GM18526 (cell line): Measurements from ENCODE around the gene PLPPR2.
A peak's percentile ranks its signal among the peaks of the same experiment; 100 is the strongest.

Experiments used
- POLR2A ChIP-seq: IDR thresholded peaks from 3 replicates; pipeline ENCODE4 v1.6.1; 2011; ENCODE audit not compliant: insufficient read length; ENCODE audit errors: extremely low read depth

Gene PLPPR2

GRCh38 chr19:11338121-11338520, 17.1 kb upstream of the PLPPR2 start:
- TF ChIP-seq POLR2A = no peak

DNA sequence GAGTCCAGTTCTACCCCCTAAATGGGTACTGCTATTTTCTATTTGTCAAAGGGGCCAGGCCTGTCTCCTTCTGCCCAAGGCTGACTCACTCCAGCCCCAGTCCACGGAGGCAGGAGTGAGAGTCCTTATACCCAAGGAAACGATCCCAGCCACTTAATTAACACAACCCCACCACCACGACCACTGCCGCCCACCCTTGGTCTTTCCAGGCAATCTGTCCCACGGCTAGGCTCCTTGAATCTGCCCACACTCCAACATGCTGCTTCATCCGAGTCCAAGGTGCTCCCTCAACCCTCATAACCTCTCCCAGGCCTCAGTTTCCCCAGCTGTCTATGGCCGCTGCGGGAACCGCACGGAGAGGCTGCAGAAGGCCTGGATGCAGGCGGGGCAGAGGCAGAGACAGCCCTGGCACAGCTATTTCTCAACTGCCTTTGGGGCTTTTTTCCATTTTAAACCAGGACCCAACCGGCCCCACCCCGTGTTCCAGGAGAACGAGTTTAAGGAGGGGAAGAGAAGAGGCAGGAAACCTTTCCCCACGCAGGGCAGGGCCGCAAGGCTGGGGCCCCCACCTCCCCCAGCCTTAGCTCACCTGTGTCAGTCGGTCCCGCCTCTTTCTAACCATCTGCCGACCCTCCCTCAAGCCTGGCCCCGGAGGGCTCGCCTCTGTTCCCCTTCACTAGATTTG, 16.5 kb upstream of the PLPPR2 start:
- no peak for TF ChIP-seq POLR2A

- TF ChIP-seq POLR2A = peak; percentile 63
Measured at GRCh38 chr19:11339254-11340098, 15.8 kb upstream of the PLPPR2 start, which contains the start of gene RAB3D. Gene RAB3D, minus strand, starts transcription at chr19:11339657. Its CDS starts 2,258 bp downstream, at chr19:11337399.

- TF ChIP-seq POLR2A = no peak
Measured at GRCh38 chr19:11342429-11342828, 12.8 kb upstream of the PLPPR2 start.

GRCh38 chr19:11345122-11345803, 10.0 kb upstream of the PLPPR2 start:
- no peak for TF ChIP-seq POLR2A

DNA sequence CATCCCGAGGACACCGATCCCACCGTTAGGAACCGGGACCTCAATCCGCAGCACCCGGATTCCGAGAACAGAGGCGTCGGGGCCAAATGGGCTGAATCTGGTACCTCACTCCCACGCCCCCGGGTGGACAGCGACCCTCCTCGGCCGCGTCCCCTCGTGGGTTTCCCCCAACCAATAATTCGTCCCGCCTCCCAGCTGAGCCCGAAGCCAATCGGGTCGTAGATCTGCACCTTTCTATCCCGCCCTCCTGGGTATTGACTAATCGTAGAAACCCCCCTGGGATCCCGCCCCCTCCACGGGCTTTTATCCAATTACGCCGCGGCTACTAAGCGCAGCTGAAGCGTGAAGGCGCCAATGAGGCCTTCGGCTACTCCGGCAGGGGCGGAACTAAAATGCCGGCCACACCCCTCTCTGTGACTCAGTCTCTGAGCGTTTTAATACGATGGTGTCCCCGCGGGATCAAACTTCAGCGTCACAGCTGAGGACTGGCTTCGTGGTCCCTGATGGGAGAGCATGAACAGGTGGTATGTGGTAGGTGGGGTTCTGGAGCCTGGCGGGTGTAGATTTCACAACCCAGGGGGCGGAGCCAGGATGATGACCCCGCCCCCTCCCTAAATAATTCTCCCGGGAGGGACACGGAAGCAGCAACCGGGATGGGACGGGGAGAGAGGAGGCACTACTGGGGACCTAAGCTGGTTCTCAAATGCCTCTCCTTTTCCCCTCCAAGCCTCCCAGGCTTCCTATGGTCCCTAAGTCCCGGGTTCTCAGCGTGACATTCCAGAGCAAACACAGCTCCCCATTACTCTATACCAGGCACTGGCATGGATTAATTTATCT, 8.9 kb upstream of the PLPPR2 start, which contains the start of the genes CCDC159 and TMEM205:
TSS of gene CCDC159 (plus strand) at position 416 of the 837 bp plus-strand sequence. CDS start at position 504, 88 bp downstream.
TSS of gene TMEM205 (minus strand) at position 165 of the 837 bp plus-strand sequence. CDS start 649 bp downstream, outside the sequence.
- TF ChIP-seq POLR2A = peak; percentile 71

GRCh38 chr19:11347546-11348039, 7.6 kb upstream of the PLPPR2 start:
- no peak for TF ChIP-seq POLR2A

- no peak for TF ChIP-seq POLR2A
Measured at GRCh38 chr19:11349171-11349570, 6.1 kb upstream of the PLPPR2 start.

DNA sequence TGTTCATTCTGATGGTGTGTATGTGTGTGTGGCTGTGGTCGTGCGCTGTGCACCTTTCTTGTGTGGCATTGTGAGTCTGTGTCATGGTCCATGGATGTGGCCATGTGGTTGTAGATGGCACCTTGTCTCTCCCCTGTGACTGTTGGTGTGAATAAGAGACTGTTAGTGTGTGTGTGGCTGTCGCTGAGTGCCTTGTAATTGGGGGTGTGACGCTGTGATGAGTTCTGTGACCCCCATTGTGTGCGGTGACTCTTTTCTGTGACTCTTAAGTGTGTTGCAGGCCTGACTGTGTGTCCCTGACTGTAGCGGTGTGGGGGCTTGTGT, 804 bp downstream of the PLPPR2 start:
- TF ChIP-seq POLR2A = no peak

- TF ChIP-seq POLR2A = no peak
Measured at GRCh38 chr19:11356676-11357550, 1.7 kb downstream of the PLPPR2 start.

- TF ChIP-seq POLR2A = no peak
Measured at GRCh38 chr19:11359421-11359820, 4.2 kb downstream of the PLPPR2 start.

GRCh38 chr19:11361037-11361770, 6.0 kb downstream of the PLPPR2 start:
- TF ChIP-seq POLR2A = no peak

- TF ChIP-seq POLR2A = no peak
Measured at GRCh38 chr19:11361771-11362731, 6.8 kb downstream of the PLPPR2 start.
